GF-D8 (cell line): Measurements from ENCODE around the gene CDH22.

ENCODE experiments used
- DNase-seq: peaks from one replicate; lab custom pipeline; 2025; lab: John Stamatoyannopoulos, UW

CDH22 gene

DNA sequence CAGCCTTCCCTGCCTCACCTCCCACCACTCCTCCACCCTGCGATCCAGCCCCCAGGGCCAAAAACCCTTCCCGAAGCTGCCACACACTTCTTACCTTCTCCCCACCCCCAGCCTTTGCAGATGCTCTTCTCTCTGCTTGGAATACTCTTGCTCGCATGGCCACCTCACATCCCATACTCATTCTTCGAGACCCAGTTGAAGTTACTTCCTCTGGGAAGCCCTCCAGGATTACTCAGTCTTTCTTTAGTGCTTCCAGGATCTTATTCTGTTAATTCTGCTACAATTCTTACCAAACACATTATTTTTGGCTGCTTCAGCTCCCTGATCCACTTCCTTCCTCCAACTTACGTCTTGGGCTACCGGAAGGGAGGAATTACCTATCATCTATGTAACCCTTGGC is 135.8 kb downstream of the CDH22 start:
- no peak for DNase-seq

GRCh38 chr20:46171909-46172308 is 136.4 kb downstream of the CDH22 start:
- DNase-seq, result no peak

GRCh38 chr20:46171476-46171875 is 136.8 kb downstream of the CDH22 start:
- no peak for DNase-seq

DNA sequence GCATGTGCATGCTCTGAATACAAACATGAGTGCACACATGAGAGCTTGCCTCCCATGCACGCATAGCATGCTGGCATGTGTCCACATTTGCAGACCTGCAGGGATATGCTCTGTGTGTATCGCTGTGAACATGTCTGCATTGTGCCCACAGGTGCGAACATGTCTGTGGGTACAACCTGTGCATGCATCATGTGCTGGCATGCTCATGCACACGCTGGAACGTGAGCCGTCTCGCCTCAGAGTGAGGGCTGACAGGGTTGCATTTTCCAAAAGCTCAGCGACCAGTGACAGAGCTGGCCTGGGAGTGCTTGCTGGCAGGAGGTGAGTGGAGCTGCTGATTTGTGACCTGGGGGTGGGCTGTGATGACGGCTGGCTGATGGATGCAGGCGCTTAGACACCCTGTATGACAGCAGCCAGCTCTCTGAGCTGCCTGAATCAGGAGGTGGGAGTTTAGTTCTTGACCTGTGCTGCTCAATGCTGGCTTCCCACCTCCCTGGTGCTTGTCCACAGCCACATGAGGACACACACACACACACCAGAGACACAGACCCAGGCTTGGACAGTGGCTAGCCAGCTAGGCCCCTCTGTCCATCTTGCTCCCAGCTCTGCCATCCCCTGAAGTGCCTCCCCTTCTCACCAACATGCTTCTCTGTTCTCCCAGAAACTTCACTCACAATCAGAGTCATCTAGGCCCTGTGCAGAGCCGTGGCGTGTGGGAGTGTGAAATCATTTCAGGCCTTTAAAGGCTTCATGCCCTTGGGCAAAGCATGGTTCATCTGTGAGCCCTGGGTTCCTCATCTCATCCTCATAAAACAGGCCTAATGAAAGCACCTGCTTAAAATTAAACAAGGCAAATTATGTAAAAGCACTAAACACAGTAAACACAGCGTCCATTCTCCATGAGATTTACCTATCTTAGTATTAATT is 138.8 kb downstream of the CDH22 start:
- no peak for DNase-seq

DNA sequence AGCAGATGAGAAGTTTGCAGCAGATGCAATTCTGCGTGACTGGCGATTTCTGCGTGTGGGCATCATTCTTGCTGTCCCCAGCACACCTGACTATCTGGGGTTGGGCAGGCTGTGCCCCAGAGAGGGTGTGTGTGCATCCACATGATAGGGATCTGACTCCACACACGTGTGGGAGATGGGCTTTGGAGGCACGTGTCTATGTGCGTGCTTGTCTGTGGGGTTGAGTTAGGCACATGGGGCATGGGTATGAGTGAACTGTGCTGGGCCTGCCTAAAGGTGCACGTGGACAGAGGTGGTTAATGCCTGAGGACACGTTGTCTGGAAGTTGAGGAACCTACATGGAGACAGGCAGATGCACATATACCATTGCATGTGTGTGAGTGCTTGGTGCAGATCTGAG is 139.9 kb downstream of the CDH22 start:
- no peak for DNase-seq

DNA sequence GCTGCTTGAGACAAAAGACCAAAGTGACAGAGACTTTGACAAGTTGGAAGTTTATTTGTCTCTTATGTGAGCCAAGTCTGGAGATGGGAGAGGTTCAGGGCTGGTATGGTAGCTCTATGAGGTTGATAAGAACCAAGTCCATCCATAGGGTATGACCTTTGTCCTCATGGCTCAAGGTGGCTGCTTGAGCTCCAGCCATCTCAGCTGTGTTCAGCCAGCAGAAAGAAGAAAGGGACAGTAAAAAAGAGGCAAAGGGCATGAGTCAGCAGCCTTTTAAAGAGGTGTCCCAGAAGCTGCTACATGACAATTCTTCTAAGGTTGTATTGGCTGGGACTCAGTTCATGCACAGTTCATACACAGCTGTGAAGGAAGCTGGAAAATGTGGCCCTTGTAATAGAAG is 141.2 kb downstream of the CDH22 start:
- no peak for DNase-seq

- no peak for DNase-seq
These were observed 144.0 kb downstream of the CDH22 start for GRCh38 chr20:46164254-46164653.

- DNase-seq, result no peak
These were observed 146.4 kb downstream of the CDH22 start for GRCh38 chr20:46161921-46162320.

DNA sequence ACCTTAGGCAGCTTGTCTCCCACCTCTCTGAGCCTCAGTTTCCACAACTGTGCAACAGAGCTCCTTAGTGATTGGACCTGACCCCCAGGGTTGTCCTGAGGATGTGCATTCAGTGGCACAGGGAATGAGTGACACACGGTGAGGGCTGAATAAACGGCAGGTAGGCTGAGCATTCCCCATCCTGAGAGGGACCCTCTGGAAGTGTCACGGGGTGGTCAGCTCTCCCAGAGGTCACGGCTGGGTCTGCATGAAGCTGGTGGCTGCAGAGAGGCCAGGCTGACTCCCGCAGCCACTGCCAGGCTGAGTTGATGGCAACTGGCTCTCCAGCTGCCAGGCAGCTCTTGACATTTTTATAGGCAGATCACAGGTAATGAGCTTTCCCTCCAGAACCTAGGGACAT is 147.6 kb downstream of the CDH22 start:
- DNase-seq, result no peak

DNA sequence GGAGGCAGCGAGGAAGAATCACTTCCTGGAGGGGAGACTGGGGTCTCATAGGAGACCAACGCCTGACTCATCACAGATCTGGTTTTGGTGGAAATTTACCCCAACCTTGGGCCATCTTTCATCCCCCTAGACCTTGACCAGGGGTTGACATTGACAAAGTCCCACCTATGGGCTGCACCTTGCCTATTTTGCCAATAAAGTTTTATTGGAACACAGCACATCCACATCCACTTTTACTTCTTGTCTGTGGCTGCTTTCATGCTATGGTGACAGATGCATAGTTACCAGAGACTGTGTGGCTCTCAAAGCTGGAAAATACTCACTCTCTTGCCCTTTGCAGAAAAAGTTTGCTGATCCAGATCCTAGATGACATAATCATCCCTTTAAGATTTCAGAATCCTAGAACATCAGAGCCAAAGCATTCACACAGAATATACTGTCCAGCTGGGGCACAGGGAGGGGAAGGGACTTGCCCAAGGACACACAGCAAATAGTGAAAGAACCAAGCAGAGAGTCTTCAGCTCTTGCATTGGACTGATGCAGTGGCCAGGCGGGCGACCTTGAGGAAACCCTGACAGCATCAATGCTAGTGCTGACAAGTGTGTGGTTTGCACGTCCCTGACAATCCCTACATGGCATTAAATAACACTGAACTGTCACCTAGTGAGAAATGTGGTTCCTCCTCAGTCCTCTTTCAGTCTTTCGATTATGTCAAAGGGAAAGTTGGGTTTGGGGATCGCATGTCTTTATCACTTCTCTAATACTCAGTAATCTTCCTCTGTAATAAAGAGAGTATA is 149.0 kb downstream of the CDH22 start:
- no peak for DNase-seq

GRCh38 chr20:46158476-46158987 is 149.8 kb downstream of the CDH22 start:
- DNase-seq, result no peak

DNA sequence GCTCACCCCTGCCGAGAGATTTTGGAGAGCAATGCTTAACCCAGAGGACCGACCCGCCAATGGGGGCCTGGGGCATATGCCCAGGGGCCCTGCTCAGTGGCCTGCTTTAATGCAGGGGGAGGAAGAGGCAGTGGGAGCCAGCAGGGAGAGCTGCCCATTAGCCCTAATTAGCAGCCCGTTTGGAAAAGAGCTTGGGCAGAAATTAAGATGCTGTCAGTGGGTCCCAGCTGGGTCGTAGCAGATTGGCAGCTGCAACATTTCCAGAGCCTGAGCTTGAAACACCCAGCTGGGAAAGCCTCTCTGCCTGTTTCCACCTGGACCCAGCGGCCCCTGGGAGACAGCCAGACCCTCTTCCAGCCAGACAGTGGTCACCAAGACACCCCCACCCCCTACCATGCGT is 150.7 kb downstream of the CDH22 start:
- DNase-seq, result no peak

GRCh38 chr20:46157076-46157592 is 151.2 kb downstream of the CDH22 start:
- DNase-seq, result no peak

DNA sequence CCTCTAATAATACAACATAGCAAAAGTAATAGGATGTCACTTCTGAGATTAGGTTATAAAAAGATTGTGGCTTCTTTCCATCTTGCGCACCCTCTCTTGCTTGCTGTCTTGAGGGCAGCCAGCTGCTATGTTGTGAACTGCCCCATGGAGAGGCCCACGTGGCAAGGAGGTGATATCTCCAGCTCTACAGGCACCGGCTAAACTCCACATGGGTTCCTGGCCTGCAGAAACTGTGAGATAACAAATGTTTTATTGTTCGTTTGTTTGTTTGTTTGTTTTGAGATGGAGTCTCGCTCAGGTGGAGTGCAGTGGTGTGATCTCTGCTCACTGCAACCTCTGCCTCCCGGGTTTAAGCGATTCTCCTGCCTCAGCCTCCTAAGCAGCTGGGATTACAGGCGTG is 152.2 kb downstream of the CDH22 start:
- DNase-seq, result no peak

GRCh38 chr20:46154796-46155195 is 153.5 kb downstream of the CDH22 start:
- DNase-seq, result no peak

GRCh38 chr20:46154305-46154704 is 154.0 kb downstream of the CDH22 start:
- no peak for DNase-seq

DNA sequence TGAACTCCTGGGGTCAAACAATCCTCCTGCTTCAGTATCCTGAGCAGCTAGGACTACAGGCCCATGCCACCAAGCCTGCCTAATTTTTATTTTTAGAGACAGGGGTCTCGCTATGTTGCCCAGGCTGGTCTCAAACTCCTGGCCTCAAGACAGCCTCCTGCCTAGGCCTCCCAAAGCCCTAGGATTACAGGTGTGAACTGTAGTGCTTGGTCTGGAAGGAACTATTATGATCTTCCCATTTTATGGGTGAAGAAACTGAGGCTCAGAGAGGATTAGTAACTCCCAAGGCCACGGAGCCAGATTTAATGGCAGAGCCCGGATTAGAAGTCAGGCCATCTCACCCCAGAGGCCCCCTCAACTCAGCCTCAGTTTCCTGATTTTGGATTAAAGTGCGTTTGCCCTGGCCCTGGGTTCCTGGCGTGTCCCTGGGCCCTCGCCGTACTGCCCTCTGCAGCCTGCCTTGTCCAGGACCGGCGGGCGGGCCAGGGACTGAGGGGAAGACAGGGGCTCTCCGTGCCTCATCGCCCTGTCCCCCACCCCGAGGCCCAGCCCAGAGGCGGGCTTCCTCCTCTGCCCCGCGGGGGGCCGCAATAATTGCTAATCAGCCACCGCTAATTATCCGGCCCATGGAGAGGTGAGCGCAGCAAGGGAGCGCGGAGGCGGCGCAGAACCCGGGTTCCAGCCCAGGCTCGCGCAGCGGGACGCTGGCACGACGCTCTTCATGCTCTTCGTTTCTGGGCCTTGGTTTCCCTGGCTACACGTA is 155.3 kb downstream of the CDH22 start:
- DNase-seq, result no peak

DNA sequence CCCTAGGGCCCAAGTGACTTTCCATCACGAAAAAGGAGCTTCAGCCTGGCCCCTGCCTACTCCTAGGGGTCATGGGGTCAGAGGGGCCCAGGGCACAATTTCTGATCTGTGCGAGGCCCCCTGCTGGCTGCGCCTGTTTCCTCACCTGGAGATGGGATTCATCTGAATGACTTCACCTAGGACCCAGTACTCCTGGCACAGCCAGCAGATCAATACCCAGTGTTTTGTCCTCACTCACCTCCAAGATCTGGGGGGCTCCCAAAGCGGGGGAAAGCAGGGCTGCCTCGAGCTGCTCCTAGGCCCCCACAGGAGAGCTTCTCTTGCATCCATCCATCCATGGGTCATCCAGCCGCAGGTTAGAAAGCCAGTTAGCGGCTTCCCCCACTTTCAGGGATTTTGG is 156.4 kb downstream of the CDH22 start:
- no peak for DNase-seq

- no peak for DNase-seq
These were observed 157.4 kb downstream of the CDH22 start for GRCh38 chr20:46150943-46151342.

DNA sequence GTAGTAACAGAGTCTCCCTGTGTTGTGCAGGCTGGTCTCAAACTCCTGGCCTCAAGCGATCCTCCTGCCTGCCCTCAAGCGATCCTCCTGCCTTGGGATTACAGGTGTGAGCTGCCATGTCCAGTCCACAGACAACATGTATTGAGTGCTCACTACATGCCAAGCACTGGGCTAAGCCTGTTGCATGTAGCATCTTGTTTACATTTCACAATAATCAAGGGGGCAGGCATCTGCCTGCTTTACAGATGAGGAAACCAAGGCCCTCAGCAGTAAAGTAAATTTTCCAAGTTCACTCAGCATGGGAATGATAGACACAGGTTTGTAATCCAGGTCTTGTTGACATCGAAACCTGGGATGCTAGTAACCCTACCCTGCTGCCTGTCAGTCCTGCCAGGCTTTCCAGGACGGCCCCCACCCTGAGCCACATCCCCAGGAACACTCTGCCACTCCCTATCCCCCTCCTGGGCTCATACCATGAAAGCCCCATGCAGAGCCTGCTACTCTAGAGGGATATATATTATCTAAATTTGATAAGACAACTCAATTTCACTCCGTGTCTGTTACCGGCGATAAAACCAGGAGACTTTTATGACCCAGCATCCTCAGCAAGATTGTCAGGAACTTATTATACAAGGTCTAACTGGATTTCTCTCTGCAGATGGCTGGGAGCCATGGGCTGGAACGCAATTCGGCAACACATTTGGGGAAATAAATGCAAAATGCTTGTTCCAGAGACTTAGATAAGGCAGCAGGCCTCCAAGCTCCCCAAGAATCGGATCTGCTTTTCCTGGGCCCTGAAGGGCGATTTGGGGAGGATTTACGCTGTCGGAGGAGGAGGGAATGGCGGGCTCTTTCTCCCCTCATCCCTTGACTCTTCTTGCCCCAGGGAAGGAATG is 159.7 kb downstream of the CDH22 start:
- DNase-seq, result no peak

GRCh38 chr20:46145713-46146112 is 162.6 kb downstream of the CDH22 start:
- DNase-seq, result no peak
